H1 (cell line): ENCODE measurements around the gene SPAAR. TPM values are rescaled to one million over a fixed set of nuclear protein-coding genes. Genes with fewer than 3 reads are reported as not detected.

Experiments
- BACH1 ChIP-seq: IDR thresholded peaks from 2 replicates; pipeline ENCODE4 v1.6.1; 2012; ENCODE audit warnings: low read length, improper control_type of control experiment
- JUN ChIP-seq: IDR thresholded peaks from 2 replicates; pipeline ENCODE4 v1.6.1; 2011; ENCODE audit warnings: low read depth, mild to moderate bottlenecking, improper control_type of control experiment, low read length
- SAP30 ChIP-seq: fragments of 300-600 bp; sonication (generic); IDR thresholded peaks from 2 replicates; pipeline ENCODE4 v1.7.1; 2012; ENCODE audit warnings: low read length, moderate library complexity, mild to moderate bottlenecking, inconsistent platforms; ENCODE audit not compliant: insufficient read depth, insufficient replicate concordance
- polyA plus RNA-seq, 7 experiments: library from polyadenylated mRNA; depleted of rRNA in 3 of 7; stranded (reverse) in 5 of 7; unstranded in 2 of 7; fragments of >200 nt in 5 of 7; fragments of 200-250 nt in 2 of 7; gene quantifications; 1 replicate in 5 of 7; 2 replicates in 1 of 7; 4 replicates in 1 of 7; pipeline versions ENCODE4 v1.2.1 to v1.2.3, GENCODE V29; 2011 to 2013; ENCODE audit warnings: missing spikeins in 2 of 7, mixed read lengths in 2 of 7
- total RNA-seq: library from RNA; stranded (reverse); fragmentation: NEBNext Ultra II Directional; extraction: Animal tissue kit (Norgen Biotek cat#: 25700); gene quantifications from 2 replicates; pipeline ENCODE4 v1.2.1, GENCODE V29; 2021
- TF ChIP-seq, protein P1 (sequence below): IDR thresholded peaks from 2 replicates; pipeline ENCODE4 v1.6.1; 2012; ENCODE audit warnings: inconsistent platforms

Gene SPAAR
- total and polyA plus RNA-seq, 2 of the 8 experiments (the other 6 are each of a cell fraction or from before 2014, with no cell fraction given), result 0.27 TPM; not detected in 1

DNA sequence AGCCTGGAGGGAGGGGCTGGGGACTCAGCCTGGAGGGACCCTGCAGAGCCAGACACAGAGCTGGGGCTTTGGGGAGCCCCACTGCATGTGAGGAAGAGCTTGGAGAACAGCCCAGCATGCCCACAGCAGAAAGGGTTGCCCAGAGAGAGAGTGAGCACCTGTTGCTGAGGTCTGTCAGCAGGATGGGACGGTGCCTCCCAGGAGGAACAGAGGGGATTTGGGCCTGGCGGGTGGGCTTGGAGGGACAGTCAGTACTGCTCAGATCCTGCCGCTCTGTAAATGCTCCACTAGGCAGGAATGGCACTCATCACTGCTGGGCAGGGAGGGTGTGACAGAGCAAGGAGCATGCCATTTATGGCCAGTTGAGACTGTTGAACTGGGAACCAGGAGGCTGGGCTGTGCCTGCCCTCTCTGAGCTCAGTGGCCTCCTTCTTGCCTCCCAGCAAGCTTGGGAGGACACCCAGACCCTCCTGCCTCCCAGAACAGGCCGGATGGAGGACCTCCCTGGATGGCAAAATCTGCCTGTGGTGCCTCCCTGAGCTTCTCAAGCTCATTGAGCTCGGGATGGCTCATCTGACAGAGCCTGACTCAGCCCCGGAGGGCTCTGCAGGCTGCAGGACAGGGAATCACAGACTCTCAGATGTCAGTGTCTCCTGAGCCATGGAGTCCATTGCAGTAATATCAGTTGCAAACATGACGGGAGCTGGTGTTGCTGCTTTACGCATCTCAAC is 4.1 kb upstream of the SPAAR start (continued):
- TF ChIP-seq, protein P1, sequence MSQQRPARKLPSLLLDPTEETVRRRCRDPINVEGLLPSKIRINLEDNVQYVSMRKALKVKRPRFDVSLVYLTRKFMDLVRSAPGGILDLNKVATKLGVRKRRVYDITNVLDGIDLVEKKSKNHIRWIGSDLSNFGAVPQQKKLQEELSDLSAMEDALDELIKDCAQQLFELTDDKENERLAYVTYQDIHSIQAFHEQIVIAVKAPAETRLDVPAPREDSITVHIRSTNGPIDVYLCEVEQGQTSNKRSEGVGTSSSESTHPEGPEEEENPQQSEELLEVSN, result no peak
- TF ChIP-seq BACH1, result no peak
- TF ChIP-seq SAP30, result no peak
- no peak for TF ChIP-seq JUN
- TF ChIP-seq, all 59 proteins: peak for 0
